Panc1 (cell line): ENCODE measurements around the gene NMT1. TPM values are rescaled to one million over a fixed set of nuclear protein-coding genes. Genes with fewer than 3 reads are reported as not detected.

Experiments
- ATAC-seq: fragments of 200-7000 bp; cut with Tn5 transposase; 2 replicates; pipeline ENCODE4 v1.9.1; 2020; ENCODE audit warnings: mild to moderate bottlenecking, moderate library complexity
- BruUV-seq: library from RNA; stranded (reverse); fragments of 400-500 nt; replicated peaks from 2 replicates; lab custom pipeline; 2021; lab: Mats Ljungman, UMichigan
- CTCF ChIA-PET: fragments of 300-600 bp; sonication (Branson Sonifier 250); formaldehyde crosslinking; loops from one replicate; lab custom pipeline; 2022; ENCODE audit warnings: antibody characterized with exemption; lab: Charles Lee
- POLR2A ChIA-PET: fragments of 300-600 bp; sonication (Branson Sonifier 250); formaldehyde crosslinking; loops from one replicate; lab custom pipeline; 2022; ENCODE audit warnings: antibody characterized with exemption; lab: Charles Lee
- DNase-seq: peaks from one replicate; pipeline ENCODE4 v3.0.0-alpha.2; 2010; ENCODE audit warnings: low read depth, low spot score
- H3K27ac ChIP-seq: 2 replicates; pipeline ENCODE4 v1.5.1; 2011; ENCODE audit warnings: mild to moderate bottlenecking, low read length, inconsistent platforms
- H3K27me3 ChIP-seq: fragments of 200-500 bp; sonication (Bioruptor generic); 2 replicates; pipeline ENCODE4 v1.6.0; 2014; ENCODE audit warnings: low read length, inconsistent platforms; ENCODE audit not compliant: control insufficient read depth, insufficient read depth
- H3K36me3 ChIP-seq: fragments of 200-500 bp; sonication (Bioruptor generic); 2 replicates; pipeline ENCODE4 v1.5.1; 2014; ENCODE audit warnings: inconsistent platforms, mild to moderate bottlenecking, low read length, moderate library complexity; ENCODE audit not compliant: control insufficient read depth, insufficient read depth
- H3K4me1 ChIP-seq: 2 replicates; pipeline ENCODE4 v1.5.1; 2011; ENCODE audit warnings: inconsistent platforms, mild to moderate bottlenecking, low read length, moderate library complexity; ENCODE audit not compliant: control insufficient read depth, insufficient read depth
- H3K4me3 ChIP-seq, 2 experiments: 2 replicates each; pipeline ENCODE4 v1.5.1; 2011 to 2012; ENCODE audit warnings: low read depth in 2 of 2, low read length in 2 of 2, mild to moderate bottlenecking in 2 of 2, inconsistent platforms in 1 of 2, moderate library complexity in 1 of 2
- H3K9me3 ChIP-seq: fragments of 200-500 bp; sonication (Bioruptor generic); 2 replicates; pipeline ENCODE4 v1.5.1; 2014; ENCODE audit warnings: low read depth, mild to moderate bottlenecking, inconsistent platforms, low read length, moderate library complexity; ENCODE audit not compliant: control insufficient read depth, insufficient read depth
- CTCF ChIP-seq: fragments of 450-650 bp; IDR thresholded peaks from 2 replicates; pipeline ENCODE4 v1.5.1; 2017; ENCODE audit warnings: mild to moderate bottlenecking
- POLR2AphosphoS5 ChIP-seq: IDR thresholded peaks from 2 replicates; pipeline ENCODE4 v1.6.1; 2012; ENCODE audit warnings: mild to moderate bottlenecking, low read depth, low read length, moderate library complexity
- REST ChIP-seq, 2 experiments: IDR thresholded peaks; 2 replicates each; pipeline ENCODE4 v1.6.1; 2011 to 2012; ENCODE audit warnings: low read depth in 2 of 2, control low read depth in 1 of 2, low read length in 1 of 2, mild to moderate bottlenecking in 1 of 2, moderate library complexity in 1 of 2; ENCODE audit not compliant: insufficient read depth in 1 of 2
- SIN3A ChIP-seq: IDR thresholded peaks from 2 replicates; pipeline ENCODE4 v1.6.1; 2012; ENCODE audit warnings: low read depth, mild to moderate bottlenecking, low read length, moderate library complexity, borderline replicate concordance; ENCODE audit not compliant: insufficient read depth
- TCF7L2 ChIP-seq: IDR thresholded peaks from 2 replicates; pipeline ENCODE4 v1.6.1; 2011; ENCODE audit warnings: mild to moderate bottlenecking, low read depth, low read length, inconsistent platforms
- in situ Hi-C: cut with HindIII; loops from 2 replicates; pipeline ENCODE4 v1.10.0; 2016; ENCODE audit warnings: low sequenced_read_pairs, low pct_unique_long_range_greater_than_20kb
- intact Hi-C: fragments of 100-400 bp; cut with micrococcal nuclease; formaldehyde crosslinking; loops from one replicate; pipeline ENCODE4 v1.10.0; 2022; ENCODE audit not compliant: unreplicated experiment
- total RNA-seq: library from RNA; stranded (reverse); gene quantifications from one replicate; pipeline ENCODE4 v1.2.1, GENCODE V29; 2021; ENCODE audit not compliant: unreplicated experiment

The NMT1 gene
- total RNA-seq, 1 experiment from 2014 or later = 105 TPM

GRCh38 chr17:45030733-45031132, 30.4 kb upstream of the NMT1 start:
- Histone ChIP-seq H3K27me3 (no peaks in the 10 kb centered on the region), H3K27ac (no peak overlapping the region), H3K4me3 (no peak overlapping the region), H3K9me3 (no peaks in the 10 kb centered on the region), H3K4me1 (no peaks in the 10 kb centered on the region), H3K36me3 (no peaks in the 10 kb centered on the region)
- ATAC-seq (no peak), DNase-seq (no peak)
- in situ Hi-C loops (no loop called here), intact Hi-C loops (no loop called here)
- ChIA-PET CTCF (no interaction called here), POLR2A (no interaction called here)
- BruUV-seq = no TSS peak
- TF ChIP-seq CTCF (no peak), REST (IDR thresholded peaks at IDR 0.05; ENCODE audit: insufficient read depth in 1 of 2, low read depth in 2 of 2, low read length in 1 of 2) (no peak), SIN3A (no peak), POLR2AphosphoS5 (no peak), TCF7L2 (no peak)

- no peak for ATAC-seq
- intact Hi-C loops = no loop called here
- no peak for DNase-seq
- Histone ChIP-seq H3K27me3 (no peaks in the 10 kb centered on the region), H3K9me3 (no peaks in the 10 kb centered on the region), H3K4me3 (no peak overlapping the region), H3K4me1 (no peaks in the 10 kb centered on the region), H3K27ac (no peak overlapping the region), H3K36me3 (no peaks in the 10 kb centered on the region)
- in situ Hi-C loops = no loop called here
- ChIA-PET POLR2A (interaction anchor here (0.6 kb wide), 1 partner anchor 9 kb away, joined by 5 read pairs; no protein-coding TSS in a partner anchor), CTCF (interaction anchor here (0.5 to 0.6 kb wide), 2 partner anchors 13 to 195 kb away, joined by 4 to 6 read pairs; no protein-coding TSS in a partner anchor)
- TF ChIP-seq TCF7L2 (no peak), POLR2AphosphoS5 (no peak), CTCF (no peak), REST (IDR thresholded peaks at IDR 0.05; ENCODE audit: insufficient read depth in 1 of 2, low read depth in 2 of 2, low read length in 1 of 2) (no peak), SIN3A (no peak)
- BruUV-seq = no TSS peak
Measured at GRCh38 chr17:45031231-45032173, 29.6 kb upstream of the NMT1 start.
